Measurements from ENCODE around the gene EML3. TPM values are rescaled to one million over a fixed set of nuclear protein-coding genes. Genes with fewer than 3 reads are reported as not detected.

EML3 gene
- total RNA-seq, 4 donors from 2014 or later, result 34.7 to 58.6 (median 53.6) TPM

- 54 to 58% methylated on average over 13 to 14 of the region's 17 CpGs for WGBS, 2 donors
- TF ChIP-seq POLR2A (IDR thresholded peaks at IDR 0.05), result no peak
- TF ChIP-seq, protein P1, sequence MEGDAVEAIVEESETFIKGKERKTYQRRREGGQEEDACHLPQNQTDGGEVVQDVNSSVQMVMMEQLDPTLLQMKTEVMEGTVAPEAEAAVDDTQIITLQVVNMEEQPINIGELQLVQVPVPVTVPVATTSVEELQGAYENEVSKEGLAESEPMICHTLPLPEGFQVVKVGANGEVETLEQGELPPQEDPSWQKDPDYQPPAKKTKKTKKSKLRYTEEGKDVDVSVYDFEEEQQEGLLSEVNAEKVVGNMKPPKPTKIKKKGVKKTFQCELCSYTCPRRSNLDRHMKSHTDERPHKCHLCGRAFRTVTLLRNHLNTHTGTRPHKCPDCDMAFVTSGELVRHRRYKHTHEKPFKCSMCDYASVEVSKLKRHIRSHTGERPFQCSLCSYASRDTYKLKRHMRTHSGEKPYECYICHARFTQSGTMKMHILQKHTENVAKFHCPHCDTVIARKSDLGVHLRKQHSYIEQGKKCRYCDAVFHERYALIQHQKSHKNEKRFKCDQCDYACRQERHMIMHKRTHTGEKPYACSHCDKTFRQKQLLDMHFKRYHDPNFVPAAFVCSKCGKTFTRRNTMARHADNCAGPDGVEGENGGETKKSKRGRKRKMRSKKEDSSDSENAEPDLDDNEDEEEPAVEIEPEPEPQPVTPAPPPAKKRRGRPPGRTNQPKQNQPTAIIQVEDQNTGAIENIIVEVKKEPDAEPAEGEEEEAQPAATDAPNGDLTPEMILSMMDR (IDR thresholded peaks at IDR 0.05), result no peak
- H3K4me3 ChIP-seq, result peak overlapping the region; percentile 49 to 89 (median 82)
- intact Hi-C loops (cut with DNase I), result no loop called here
- peaks cover 0 to 73% (median 26%) of the 10 kb centered on the region in 3 donors for H3K36me3 ChIP-seq
- no peaks in the 10 kb centered on the region for H3K27me3 ChIP-seq
- H3K9me3 ChIP-seq, result no peaks in the 10 kb centered on the region
- H3K4me1 ChIP-seq, result peaks cover 24 to 66% (median 38%) of the 10 kb centered on the region in 3 donors
- DNase-seq, result no peak
- peak overlapping the region; percentile 86 to 96 (median 93) for H3K27ac ChIP-seq
Measured at GRCh38 chr11:62575156-62575555, 37.4 kb downstream of the EML3 start.

GRCh38 chr11:62574363-62575071, 38.1 kb downstream of the EML3 start:
- TF ChIP-seq POLR2A (IDR thresholded peaks at IDR 0.05), result no peak
- TF ChIP-seq, protein P1 (IDR thresholded peaks at IDR 0.05), result no peak
- no peaks in the 10 kb centered on the region for H3K9me3 ChIP-seq
- no peaks in the 10 kb centered on the region for H3K27me3 ChIP-seq
- H3K27ac ChIP-seq, result peak overlapping the region; percentile 86 to 96 (median 93)
- WGBS, 2 donors, result 0 to 2% methylated on average over 19 to 25 of the region's 33 CpGs
- peaks cover 0 to 74% (median 30%) of the 10 kb centered on the region in 3 donors for H3K36me3 ChIP-seq
- DNase-seq, result no peak
- peaks cover 24 to 72% (median 38%) of the 10 kb centered on the region in 3 donors for H3K4me1 ChIP-seq
- peak overlapping the region; percentile 49 to 89 (median 82) for H3K4me3 ChIP-seq
- intact Hi-C loops (cut with DNase I), result no loop called here

DNA sequence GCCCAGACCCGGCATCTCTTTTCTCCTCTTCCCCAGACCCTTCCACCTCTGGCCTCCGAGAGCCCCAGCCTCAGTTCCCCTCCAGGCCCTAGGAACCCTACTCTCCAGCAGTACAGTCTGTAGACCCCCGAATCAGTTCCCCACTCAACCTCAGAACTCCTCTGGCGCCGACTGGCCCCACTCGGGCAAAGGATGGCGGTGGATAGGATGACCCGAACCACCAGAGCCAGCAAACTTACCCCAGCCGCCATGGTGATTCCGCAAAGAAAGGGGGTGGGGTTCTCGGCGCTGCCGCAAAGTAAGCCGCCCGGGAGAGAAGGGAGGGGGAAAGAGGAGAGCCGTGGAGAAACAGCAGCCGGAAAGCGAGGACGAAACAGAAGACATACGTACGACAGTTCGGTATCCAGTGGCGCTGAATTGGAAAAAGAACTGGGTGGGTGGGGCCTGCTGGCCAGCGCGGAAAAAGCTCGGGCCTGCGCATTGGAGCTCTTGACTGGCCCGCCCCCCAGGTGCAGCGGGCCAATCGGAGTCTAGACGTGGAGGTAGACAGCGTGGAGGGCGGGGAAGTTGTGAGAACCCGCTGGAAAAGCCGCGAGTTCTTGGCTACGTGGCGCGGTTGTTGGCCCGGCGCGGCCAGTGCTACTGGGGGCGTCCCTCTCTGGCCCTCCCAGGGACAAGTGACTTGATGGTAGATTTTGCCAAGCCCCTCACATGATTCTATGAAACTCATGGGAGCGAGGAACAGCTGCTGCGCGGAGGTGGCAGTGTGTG, 38.8 kb downstream of the EML3 start, which contains the start of gene EEF1G:
Gene EEF1G (minus strand): TSS at position 300 of the 771 bp plus-strand sequence. CDS start 49 bp downstream, at position 251.
- H3K4me1 ChIP-seq, result peaks cover 24 to 78% (median 38%) of the 10 kb centered on the region in 3 donors
- peaks cover 0 to 74% (median 30%) of the 10 kb centered on the region in 3 donors for H3K36me3 ChIP-seq
- TF ChIP-seq POLR2A (IDR thresholded peaks at IDR 0.05), result peak in 3 of 4 donors; percentile 20 to 75 (median 67)
- TF ChIP-seq, protein P1 (IDR thresholded peaks at IDR 0.05), result peak in 1 of 6 experiments; percentile 30
- peak; percentile 94 for DNase-seq
- H3K9me3 ChIP-seq, result no peaks in the 10 kb centered on the region
- no peaks in the 10 kb centered on the region for H3K27me3 ChIP-seq
- intact Hi-C loops (cut with DNase I), result no loop called here
- peak within 1 kb of the TSS; percentile 58 to 89 (median 82) for H3K4me3 ChIP-seq
- WGBS, 2 donors, result 0 to 1% methylated on average over 24 to 39 of the region's 46 CpGs
- peak within 1 kb of the TSS; percentile 86 to 96 (median 93) for H3K27ac ChIP-seq

DNA sequence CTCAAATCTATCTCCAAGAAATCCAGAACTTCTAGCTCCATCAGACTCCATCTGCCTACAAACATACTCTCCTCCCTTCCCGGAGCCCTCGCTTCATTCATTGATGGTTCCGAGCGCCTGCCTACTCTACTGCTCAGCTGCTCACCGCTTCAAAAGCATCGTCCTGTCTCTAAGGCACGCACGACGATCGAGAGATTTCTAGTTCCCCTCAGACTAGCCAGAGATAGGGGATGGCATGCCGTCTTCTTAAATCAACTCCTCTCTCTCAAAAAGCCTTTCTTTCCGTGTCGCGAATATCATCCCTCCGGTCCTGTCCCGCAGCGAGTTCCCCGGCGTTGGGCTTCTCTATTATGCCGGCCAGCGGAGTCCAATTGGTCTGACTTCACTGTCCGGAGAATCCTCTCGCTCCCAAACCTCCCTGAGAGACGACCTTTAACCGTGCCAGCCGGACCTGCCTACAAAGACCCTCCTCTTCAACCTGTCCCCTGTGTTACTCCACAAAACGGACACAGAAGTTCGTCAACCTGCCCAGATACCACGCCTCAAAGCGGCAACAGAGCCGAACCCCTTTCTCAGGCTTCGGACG, 39.5 kb downstream of the EML3 start:
- TF ChIP-seq, protein P1 (IDR thresholded peaks at IDR 0.05), result no peak
- no peak for TF ChIP-seq POLR2A (IDR thresholded peaks at IDR 0.05)
- 0 to 1% methylated on average over 29 to 31 of the region's 33 CpGs for WGBS, 2 donors
- H3K4me1 ChIP-seq, result peaks cover 24 to 78% (median 38%) of the 10 kb centered on the region in 3 donors
- peaks cover 0 to 74% (median 26%) of the 10 kb centered on the region in 3 donors for H3K36me3 ChIP-seq
- peak overlapping the region; percentile 58 to 89 (median 82) for H3K4me3 ChIP-seq
- peak overlapping the region; percentile 82 to 96 (median 90) for H3K27ac ChIP-seq
- H3K9me3 ChIP-seq, result no peaks in the 10 kb centered on the region
- no peak for DNase-seq
- intact Hi-C loops (cut with DNase I), result no loop called here
- H3K27me3 ChIP-seq, result no peaks in the 10 kb centered on the region
